ENCODE data around the gene CD207.
"Not testable (repeated sequence)": the region's sequence is repeated elsewhere in the genome, so short reads cannot be mapped to it uniquely, and the experiment has no call there.

CD207 gene

GRCh38 chr2:70828914-70829824, 6.4 kb downstream of the CD207 start:
- DNase-seq (ENCODE audit: low read depth) = no peak

- no peak for DNase-seq (ENCODE audit: low read depth)
These were observed 7.5 kb downstream of the CD207 start for GRCh38 chr2:70828115-70828514.

GRCh38 chr2:70827388-70827787, 8.2 kb downstream of the CD207 start:
- DNase-seq (ENCODE audit: low read depth) = no peak

GRCh38 chr2:70826696-70827350, 8.8 kb downstream of the CD207 start:
- DNase-seq (ENCODE audit: low read depth) = no peak

- no peak for DNase-seq (ENCODE audit: low read depth)
These were observed 12.4 kb downstream of the CD207 start for GRCh38 chr2:70823249-70823648.

- no peak for DNase-seq (ENCODE audit: low read depth)
These were observed 12.8 kb downstream of the CD207 start for GRCh38 chr2:70822843-70823242.

GRCh38 chr2:70820499-70820898, 15.1 kb downstream of the CD207 start, which contains the start of gene CLEC4F:
Gene CLEC4F (minus strand): TSS chr2:70820599. CDS start chr2:70820523, 76 bp downstream.
- no peak for DNase-seq (ENCODE audit: low read depth)

GRCh38 chr2:70817284-70817954, 18.2 kb downstream of the CD207 start:
- DNase-seq (ENCODE audit: low read depth) = no peak

GRCh38 chr2:70816726-70817125, 18.9 kb downstream of the CD207 start:
- DNase-seq (ENCODE audit: low read depth) = no peak

GRCh38 chr2:70808983-70809958, 26.3 kb downstream of the CD207 start:
- no peak for DNase-seq (ENCODE audit: low read depth)

- DNase-seq (ENCODE audit: low read depth) = no peak
These were observed 27.8 kb downstream of the CD207 start for GRCh38 chr2:70807828-70808118.

- DNase-seq (ENCODE audit: low read depth) = no peak
These were observed 28.4 kb downstream of the CD207 start for GRCh38 chr2:70807102-70807827.

- no peak for DNase-seq (ENCODE audit: low read depth)
These were observed 29.0 kb downstream of the CD207 start for GRCh38 chr2:70806620-70807019.

- DNase-seq (ENCODE audit: low read depth) = no peak
These were observed 29.6 kb downstream of the CD207 start for GRCh38 chr2:70806013-70806412.

GRCh38 chr2:70801607-70802263, 33.9 kb downstream of the CD207 start:
- no peak for DNase-seq (ENCODE audit: low read depth)

- DNase-seq (ENCODE audit: low read depth) = no peak
These were observed 35.9 kb downstream of the CD207 start for GRCh38 chr2:70799706-70800105.

GRCh38 chr2:70797996-70798395, 37.6 kb downstream of the CD207 start:
- DNase-seq (ENCODE audit: low read depth) = not testable (repeated sequence)

GRCh38 chr2:70797506-70797905, 38.1 kb downstream of the CD207 start:
- DNase-seq (ENCODE audit: low read depth) = no peak

GRCh38 chr2:70796262-70796661, 39.4 kb downstream of the CD207 start:
- DNase-seq (ENCODE audit: low read depth) = no peak

GRCh38 chr2:70795164-70795995, 40.2 kb downstream of the CD207 start:
- DNase-seq (ENCODE audit: low read depth) = no peak

All from stimulated activated CD8-positive, alpha-beta memory T cell treated with anti-CD3 and anti-CD28 coated beads, Interleukin-4, amount 100 ng/mL, for 24 hours (primary cell).